OCI-LY7 (cell line): Measurements from ENCODE around the gene TLNRD1. TPM values are rescaled to one million over a fixed set of nuclear protein-coding genes. Genes with fewer than 3 reads are reported as not detected.

Source experiments
- BruUV-seq: library from RNA; stranded (reverse); fragments of 400-500 nt; replicated peaks from 2 replicates; lab custom pipeline; 2021; lab: Mats Ljungman, UMichigan
- CTCF ChIA-PET: fragments of 300-600 bp; sonication (Branson Sonifier 250); formaldehyde crosslinking; loops from one replicate; lab custom pipeline; 2022; ENCODE audit warnings: antibody characterized with exemption; ENCODE audit not compliant: unreplicated experiment; lab: Charles Lee
- POLR2A ChIA-PET: fragments of 300-600 bp; sonication (Branson Sonifier 250); formaldehyde crosslinking; loops from one replicate; lab custom pipeline; 2022; ENCODE audit warnings: antibody characterized with exemption; lab: Charles Lee
- DNase-seq: peaks from one replicate; pipeline ENCODE4 v3.0.0-alpha.2; 2015; ENCODE audit warnings: low spot score
- H2AFZ ChIP-seq: fragments of 200-600 bp; sonication (generic), shearing (Covaris generic); 2 replicates; pipeline ENCODE4 v1.6.1; 2014; ENCODE audit warnings: mild to moderate bottlenecking, antibody characterized with exemption, low read length, moderate library complexity
- H3K27ac ChIP-seq: fragments of 200-600 bp; sonication (generic); 2 replicates; pipeline ENCODE4 v1.5.1; 2014; ENCODE audit warnings: mixed run types, low read depth, mild to moderate bottlenecking, moderate library complexity, low read length, inconsistent platforms; ENCODE audit not compliant: poor library complexity, severe bottlenecking
- H3K36me3 ChIP-seq: fragments of 200-600 bp; sonication (generic); 2 replicates; pipeline ENCODE4 v1.6.1; 2014; ENCODE audit warnings: mild to moderate bottlenecking, antibody characterized with exemption, low read length, moderate library complexity, mixed read lengths; ENCODE audit not compliant: insufficient read depth
- H3K4me1 ChIP-seq: fragments of 200-600 bp; sonication (generic); 2 replicates; pipeline ENCODE4 v1.5.1; 2014; ENCODE audit warnings: mild to moderate bottlenecking, low read length; ENCODE audit not compliant: insufficient read depth, poor library complexity, severe bottlenecking
- H3K4me2 ChIP-seq: fragments of 200-600 bp; sonication (generic); 2 replicates; pipeline ENCODE4 v1.6.1; 2014; ENCODE audit warnings: mild to moderate bottlenecking, low read length
- H3K4me3 ChIP-seq: fragments of 200-600 bp; sonication (generic); 2 replicates; pipeline ENCODE4 v1.5.1; 2014; ENCODE audit warnings: mild to moderate bottlenecking, low read depth, low read length; ENCODE audit not compliant: poor library complexity, severe bottlenecking
- H3K79me2 ChIP-seq: fragments of 200-600 bp; sonication (generic); 2 replicates; pipeline ENCODE4 v1.6.1; 2016; ENCODE audit warnings: low read depth, mild to moderate bottlenecking, low read length, moderate library complexity, mixed read lengths; ENCODE audit not compliant: insufficient read depth
- H3K9me2 ChIP-seq: fragments of 200-600 bp; sonication (generic); 2 replicates; pipeline ENCODE4 v1.6.1; 2016; ENCODE audit warnings: mild to moderate bottlenecking, low read length, mixed read lengths; ENCODE audit not compliant: insufficient read depth
- H3K9me3 ChIP-seq: fragments of 200-600 bp; sonication (generic); 2 replicates; pipeline ENCODE4 v1.6.1; 2014; ENCODE audit warnings: mild to moderate bottlenecking, mixed run types, low read length, mixed read lengths
- H4K20me1 ChIP-seq: fragments of 200-600 bp; sonication (generic); 2 replicates; pipeline ENCODE4 v1.6.1; 2014; ENCODE audit warnings: mild to moderate bottlenecking, antibody characterized with exemption, low read length, moderate library complexity, mixed read lengths; ENCODE audit not compliant: insufficient read depth
- CTCF ChIP-seq: fragments of 200-600 bp; sonication (generic); conservative IDR thresholded peaks from 2 replicates; pipeline ENCODE4 v1.5.1; 2014; ENCODE audit warnings: mild to moderate bottlenecking, antibody characterized with exemption, low read length, moderate library complexity, mixed read lengths
- EZH2phosphoT487 ChIP-seq: fragments of 200-600 bp; sonication (generic); IDR thresholded peaks from 2 replicates; pipeline ENCODE4 v1.6.1; 2018; ENCODE audit warnings: low read depth, borderline replicate concordance, mild to moderate bottlenecking, mixed run types, antibody characterized with exemption, low read length, moderate library complexity, mixed read lengths
- intact Hi-C: fragments of 100-400 bp; cut with micrococcal nuclease; formaldehyde crosslinking; loops from one replicate; pipeline ENCODE4 v1.10.0; 2022; ENCODE audit not compliant: unreplicated experiment
- total RNA-seq, 2 experiments: library from RNA; depleted of rRNA in 1 of 2; stranded (reverse); fragments of >200 nt in 1 of 2; shearing (Covaris generic) in 1 of 2; gene quantifications; 2 replicates each; pipeline ENCODE4 v1.2.3, GENCODE V29; 2014 to 2022

The TLNRD1 gene
- total RNA-seq, 2 experiments from 2014 or later, result 17.4 to 19.9 TPM

- no peak for TF ChIP-seq CTCF
- no peak for TF ChIP-seq EZH2phosphoT487
- BruUV-seq, result no TSS peak
- no peak overlapping the region for H3K4me2 ChIP-seq
- no peaks in the 10 kb centered on the region for H3K4me1 ChIP-seq
- H3K79me2 ChIP-seq, result no peaks in the 10 kb centered on the region
- no peaks in the 10 kb centered on the region for H3K9me2 ChIP-seq
- POLR2A ChIA-PET, result no interaction called here
- H2AFZ ChIP-seq, result no peak overlapping the region
- no peaks in the 10 kb centered on the region for H3K9me3 ChIP-seq
- no peak overlapping the region for H3K4me3 ChIP-seq
- no peaks in the 10 kb centered on the region for H3K36me3 ChIP-seq
- CTCF ChIA-PET, result no interaction called here
- no peak for DNase-seq
- intact Hi-C loops, result no loop called here
- no peaks in the 10 kb centered on the region for H4K20me1 ChIP-seq
- H3K27ac ChIP-seq, result no peak overlapping the region
These were observed 49.5 kb downstream of the TLNRD1 start for GRCh38 chr15:81050259-81050658.

DNA sequence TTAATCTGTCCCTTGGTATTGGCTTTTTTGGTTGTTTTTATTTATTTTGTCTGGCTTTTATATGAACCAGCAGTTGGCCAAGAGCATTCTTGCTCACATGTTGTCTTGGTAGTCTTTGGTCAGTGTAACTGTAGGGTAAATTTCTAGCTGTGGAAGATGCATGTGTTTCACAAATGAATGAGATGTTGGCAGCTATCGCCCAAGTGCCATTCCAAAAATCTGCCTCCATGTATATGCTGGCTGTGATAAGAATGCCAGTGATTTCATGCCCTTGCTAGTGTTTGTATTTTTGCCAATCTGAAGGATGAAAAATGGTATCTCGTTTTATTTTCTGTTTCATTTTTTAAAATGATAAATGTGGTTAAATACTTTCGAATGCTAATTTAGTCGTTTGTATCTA, 50.1 kb downstream of the TLNRD1 start:
- no peak overlapping the region for H3K4me3 ChIP-seq
- H2AFZ ChIP-seq, result no peak overlapping the region
- DNase-seq, result no peak
- H3K9me3 ChIP-seq, result no peaks in the 10 kb centered on the region
- H3K36me3 ChIP-seq, result no peaks in the 10 kb centered on the region
- no peaks in the 10 kb centered on the region for H3K4me1 ChIP-seq
- H3K27ac ChIP-seq, result no peak overlapping the region
- no TSS peak for BruUV-seq
- no peaks in the 10 kb centered on the region for H4K20me1 ChIP-seq
- no peaks in the 10 kb centered on the region for H3K9me2 ChIP-seq
- ChIA-PET POLR2A (no interaction called here), CTCF (no interaction called here)
- intact Hi-C loops, result no loop called here
- no peaks in the 10 kb centered on the region for H3K79me2 ChIP-seq
- H3K4me2 ChIP-seq, result no peak overlapping the region
- no peak for TF ChIP-seq EZH2phosphoT487
- TF ChIP-seq CTCF, result no peak

- no peak overlapping the region for H3K4me3 ChIP-seq
- H3K79me2 ChIP-seq, result no peaks in the 10 kb centered on the region
- ChIA-PET CTCF (no interaction called here), POLR2A (no interaction called here)
- H3K4me2 ChIP-seq, result no peak overlapping the region
- no peaks in the 10 kb centered on the region for H3K36me3 ChIP-seq
- H2AFZ ChIP-seq, result no peak overlapping the region
- TF ChIP-seq EZH2phosphoT487 (no peak), CTCF (no peak)
- intact Hi-C loops, result no loop called here
- H3K27ac ChIP-seq, result no peak overlapping the region
- no peaks in the 10 kb centered on the region for H3K4me1 ChIP-seq
- no peaks in the 10 kb centered on the region for H3K9me3 ChIP-seq
- H4K20me1 ChIP-seq, result no peaks in the 10 kb centered on the region
- no peaks in the 10 kb centered on the region for H3K9me2 ChIP-seq
- BruUV-seq, result no TSS peak
- DNase-seq, result no peak
These were observed 51.3 kb downstream of the TLNRD1 start for GRCh38 chr15:81052046-81052445.
